HG03175 (cell line): ENCODE measurements around the gene ADGRG2.

ENCODE experiments used
- ATAC-seq: cut with Tn5 transposase; IDR thresholded peaks from one replicate; pipeline ENCODE4 v1.9.1; 2021; ENCODE audit warnings: mild to moderate bottlenecking, moderate library complexity; ENCODE audit not compliant: unreplicated experiment

ADGRG2 gene

DNA sequence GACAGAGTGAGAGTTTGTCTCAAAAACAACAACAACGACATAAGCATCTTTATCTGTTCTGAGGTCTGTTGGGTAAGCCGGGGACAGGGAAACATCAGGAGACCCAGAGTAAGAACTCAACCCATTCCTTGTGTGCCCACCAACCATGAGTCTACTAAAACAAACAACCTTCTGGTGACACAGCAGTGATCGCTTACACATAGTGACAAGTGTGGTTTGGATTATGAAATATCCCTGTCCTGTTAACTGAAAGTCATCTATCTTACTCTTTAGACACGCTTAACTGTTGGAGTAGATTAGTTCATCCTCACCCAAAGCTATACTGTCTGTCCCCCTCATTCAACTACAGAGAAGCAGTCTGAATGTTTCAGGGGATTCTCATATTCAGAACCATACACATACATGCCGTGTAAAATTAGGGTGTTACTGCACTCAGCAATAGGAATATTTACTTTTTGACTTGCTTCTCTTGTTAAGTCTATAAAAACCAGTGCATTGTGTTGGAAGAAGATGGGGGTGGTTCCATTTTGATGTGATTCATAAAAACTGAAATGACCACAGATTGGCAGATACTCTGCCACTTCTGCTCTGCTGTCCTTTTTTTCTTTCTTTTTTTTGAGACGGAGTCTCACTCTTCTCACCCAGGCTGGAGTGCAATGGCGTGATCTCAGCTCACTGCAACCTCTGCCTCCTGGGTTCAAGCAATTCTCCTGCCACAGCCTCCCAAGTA lies 165.8 kb downstream of the ADGRG2 start:
- ATAC-seq: no peak

GRCh38 chrX:18955676-18956075 lies 166.6 kb downstream of the ADGRG2 start:
- ATAC-seq: no peak

- ATAC-seq: no peak
Measured at GRCh38 chrX:18951032-18951431, 171.2 kb downstream of the ADGRG2 start.

DNA sequence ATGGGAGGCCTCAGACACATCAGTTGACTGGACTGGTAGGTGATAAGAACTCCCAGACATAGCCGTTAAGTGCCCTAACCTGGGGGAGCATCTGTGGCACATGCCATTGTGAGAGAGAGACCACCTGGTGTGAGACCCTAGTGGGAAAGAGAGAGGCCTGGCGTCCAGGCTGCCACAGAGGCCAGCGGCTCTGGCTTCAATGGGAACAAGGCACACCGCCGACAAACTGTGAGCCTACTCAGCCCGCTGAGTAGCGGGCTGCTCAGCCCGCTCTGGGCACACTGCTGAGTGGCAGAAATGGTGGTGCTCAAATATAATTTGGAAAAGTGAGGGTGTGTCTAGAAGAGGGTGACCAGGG lies 172.3 kb downstream of the ADGRG2 start:
- ATAC-seq: no peak

DNA sequence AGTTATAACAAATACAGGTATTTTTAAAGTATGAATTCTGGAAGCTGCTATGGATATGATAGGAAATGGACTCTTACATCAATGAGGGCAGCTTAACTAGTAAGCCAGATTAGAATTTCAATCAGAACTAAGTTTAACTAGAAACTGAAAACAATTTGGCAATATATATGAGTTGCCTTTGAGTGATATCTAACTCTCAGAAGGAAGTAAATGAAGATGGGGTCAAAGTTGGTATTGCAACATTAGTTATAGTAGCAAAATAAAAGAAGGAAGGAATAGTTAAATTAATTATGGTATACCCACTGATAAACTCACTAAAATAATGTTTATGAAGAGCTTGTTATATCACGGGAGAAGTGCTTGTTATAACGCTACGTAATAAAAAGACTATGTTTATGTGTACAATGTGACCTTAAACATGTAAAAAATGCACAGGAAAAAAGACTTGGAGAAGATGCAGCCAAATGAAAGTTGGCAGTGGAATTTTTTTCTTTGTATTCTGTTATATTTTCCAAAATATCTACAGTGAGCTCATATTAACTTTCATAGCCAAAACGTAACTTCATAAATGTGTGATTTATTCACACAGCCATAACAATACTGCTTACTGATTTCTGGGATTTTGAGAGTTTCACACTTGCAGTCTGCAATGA lies 172.9 kb downstream of the ADGRG2 start:
- no peak for ATAC-seq

DNA sequence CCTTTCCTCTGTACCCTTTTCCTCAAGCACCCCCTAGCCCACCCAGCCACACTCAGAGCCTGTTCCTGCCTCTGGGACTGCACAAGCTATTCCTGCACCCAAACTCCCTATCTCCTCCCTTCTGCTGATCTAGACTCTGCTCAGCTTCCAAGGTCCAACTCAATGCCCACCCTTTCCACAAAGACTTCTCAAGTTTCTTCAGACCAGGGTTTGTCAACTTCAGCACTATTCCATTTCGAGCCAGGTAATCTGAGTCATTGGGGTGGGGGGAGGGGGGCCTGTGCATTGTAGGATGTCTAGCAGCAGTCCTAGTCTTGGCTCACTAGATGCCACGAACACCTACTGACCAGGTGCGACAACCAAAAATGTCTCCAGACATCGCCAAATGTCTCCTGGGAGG lies 175.7 kb downstream of the ADGRG2 start:
- ATAC-seq: no peak

GRCh38 chrX:18946157-18946556 lies 176.1 kb downstream of the ADGRG2 start:
- ATAC-seq: no peak

DNA sequence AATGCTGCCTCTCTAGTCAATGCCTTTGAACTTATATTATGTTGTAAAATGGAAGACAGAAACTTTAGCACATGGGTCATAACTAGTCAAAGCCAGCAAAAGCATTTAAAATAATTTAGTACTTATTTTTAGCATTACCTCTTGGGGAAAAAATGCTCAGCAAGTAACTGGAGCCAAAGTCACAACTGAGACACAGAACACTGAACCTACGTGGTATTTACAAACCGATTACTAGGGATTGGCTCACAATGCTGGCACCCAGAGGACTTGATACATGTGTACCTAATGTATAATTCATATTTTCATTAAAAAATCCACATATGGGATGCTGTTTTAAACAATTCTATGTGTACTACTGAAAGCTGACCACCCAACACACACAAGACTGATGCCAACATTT lies 176.8 kb downstream of the ADGRG2 start:
- no peak for ATAC-seq

GRCh38 chrX:18944482-18944881 lies 177.8 kb downstream of the ADGRG2 start:
- no peak for ATAC-seq

GRCh38 chrX:18941896-18942295 lies 180.4 kb downstream of the ADGRG2 start:
- no peak for ATAC-seq
